ENCODE data around the gene DNAJA2. TPM values are rescaled to one million over a fixed set of nuclear protein-coding genes. Genes with fewer than 3 reads are reported as not detected.
A peak's percentile ranks its signal among the peaks of the same experiment; 100 is the strongest.

DNAJA2 gene
- total and polyA plus RNA-seq, 2 experiments from 2014 or later, result 73.3 to 89.4 TPM

GRCh38 chr16:46914556-46915201 is 58.8 kb downstream of the DNAJA2 start:
- no peak overlapping the region for H3K4me2 ChIP-seq (ENCODE audit: unreplicated experiment)
- TF ChIP-seq EZH2 (IDR thresholded peaks at IDR 0.05; ENCODE audit: insufficient read depth, poor library complexity, severe bottlenecking), result no peak
- TF ChIP-seq EZH2phosphoT487 (IDR thresholded peaks at IDR 0.05; ENCODE audit: insufficient read depth, low read depth), result no peak
- no peak overlapping the region for H3K9ac ChIP-seq
- H3K9me3 ChIP-seq (ENCODE audit: low read depth), result no peaks in the 10 kb centered on the region
- in situ Hi-C loops (cut with MboI), result loop anchor here (10.0 kb wide), 1 partner anchor 240 kb away; no protein-coding TSS in a partner anchor
- H3K36me3 ChIP-seq (ENCODE audit: low read depth), result peaks cover 33% of the 10 kb centered on the region
- H3K79me2 ChIP-seq (ENCODE audit: insufficient read depth), result no peaks in the 10 kb centered on the region
- H3K4me3 ChIP-seq, result no peak overlapping the region
- no peaks in the 10 kb centered on the region for H3K9me2 ChIP-seq (ENCODE audit: insufficient read depth)
- no peaks in the 10 kb centered on the region for H4K20me1 ChIP-seq (ENCODE audit: insufficient read depth)
- H3F3A ChIP-seq (ENCODE audit: insufficient read depth), result no peaks in the 10 kb centered on the region
- no peak overlapping the region for H2AFZ ChIP-seq
- WGBS, 2 experiments (ENCODE audit: low coverage in 1 of 2, low lambda C conversion rate in 2 of 2, missing lambda C conversion rate in 2 of 2), result 81 to 82% methylated on average over 11 of the region's 11 CpGs
- no peak overlapping the region for H3K27ac ChIP-seq
- no peaks in the 10 kb centered on the region for H3K4me1 ChIP-seq (ENCODE audit: insufficient read depth)
- no peak for DNase-seq
- H3K27me3 ChIP-seq (replicated peaks; ENCODE audit: insufficient read depth), result no peaks in the 10 kb centered on the region

- Histone ChIP-seq H2AFZ (no peak overlapping the region), H4K20me1 (ENCODE audit: insufficient read depth) (no peaks in the 10 kb centered on the region), H3K27me3 (replicated peaks; ENCODE audit: insufficient read depth) (no peaks in the 10 kb centered on the region), H3K4me3 (no peak overlapping the region), H3F3A (ENCODE audit: insufficient read depth) (peaks cover 4% of the 10 kb centered on the region; the same call in 1 of the 2 replicates), H3K9me3 (ENCODE audit: low read depth) (no peaks in the 10 kb centered on the region), H3K79me2 (ENCODE audit: insufficient read depth) (no peaks in the 10 kb centered on the region), H3K4me2 (ENCODE audit: unreplicated experiment) (no peak overlapping the region), H3K9ac (no peak overlapping the region), H3K27ac (no peak overlapping the region), H3K36me3 (ENCODE audit: low read depth) (peaks cover 33% of the 10 kb centered on the region), H3K9me2 (ENCODE audit: insufficient read depth) (no peaks in the 10 kb centered on the region), H3K4me1 (ENCODE audit: insufficient read depth) (no peaks in the 10 kb centered on the region)
- no peak for DNase-seq
- in situ Hi-C loops (cut with MboI), result loop anchor here (10.0 kb wide), 1 partner anchor 237 kb away; no protein-coding TSS in a partner anchor
- WGBS, 2 experiments (ENCODE audit: low coverage in 1 of 2, low lambda C conversion rate in 2 of 2, missing lambda C conversion rate in 2 of 2), result 97 to 99% methylated on average over 4 of the region's 4 CpGs
- no peak for TF ChIP-seq EZH2 (IDR thresholded peaks at IDR 0.05; ENCODE audit: insufficient read depth, poor library complexity, severe bottlenecking)
- no peak for TF ChIP-seq EZH2phosphoT487 (IDR thresholded peaks at IDR 0.05; ENCODE audit: insufficient read depth, low read depth)
Observed at GRCh38 chr16:46911650-46912049, 61.8 kb downstream of the DNAJA2 start.

DNA sequence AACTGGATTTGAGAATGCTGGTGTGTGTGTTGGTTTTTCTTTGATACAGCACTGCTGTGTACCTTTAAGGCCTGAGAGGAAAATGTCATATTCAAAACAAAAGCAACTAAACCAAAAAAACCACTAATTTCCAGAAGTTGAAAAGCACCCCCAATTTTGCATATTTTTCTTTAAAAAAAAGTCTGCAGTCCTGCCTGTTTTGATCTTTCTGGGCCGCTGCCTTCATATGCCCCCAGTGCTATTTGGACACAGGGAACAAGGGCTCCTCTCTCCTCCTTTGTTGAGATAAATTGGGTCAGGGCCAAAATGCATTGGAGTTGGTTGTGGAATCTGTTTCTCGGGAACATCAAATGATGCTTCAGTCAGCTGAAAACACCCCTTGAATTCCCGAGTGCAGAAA is 62.4 kb downstream of the DNAJA2 start:
- no peak for DNase-seq
- in situ Hi-C loops (cut with MboI), result loop anchor here (10.0 kb wide), 1 partner anchor 236 kb away; no protein-coding TSS in a partner anchor
- H3K4me2 ChIP-seq (ENCODE audit: unreplicated experiment), result no peak overlapping the region
- no peaks in the 10 kb centered on the region for H3K4me1 ChIP-seq (ENCODE audit: insufficient read depth)
- H3K9me2 ChIP-seq (ENCODE audit: insufficient read depth), result no peaks in the 10 kb centered on the region
- H3K36me3 ChIP-seq (ENCODE audit: low read depth), result peaks cover 33% of the 10 kb centered on the region
- no peaks in the 10 kb centered on the region for H4K20me1 ChIP-seq (ENCODE audit: insufficient read depth)
- no peaks in the 10 kb centered on the region for H3K79me2 ChIP-seq (ENCODE audit: insufficient read depth)
- H3K9ac ChIP-seq, result no peak overlapping the region
- 85 to 92% methylated on average over 3 of the region's 3 CpGs for WGBS, 2 experiments (ENCODE audit: low coverage in 1 of 2, low lambda C conversion rate in 2 of 2, missing lambda C conversion rate in 2 of 2)
- no peaks in the 10 kb centered on the region for H3K9me3 ChIP-seq (ENCODE audit: low read depth)
- H2AFZ ChIP-seq, result no peak overlapping the region
- peaks cover 4% of the 10 kb centered on the region; the same call in 1 of the 2 replicates for H3F3A ChIP-seq (ENCODE audit: insufficient read depth)
- H3K27ac ChIP-seq, result no peak overlapping the region
- no peaks in the 10 kb centered on the region for H3K27me3 ChIP-seq (replicated peaks; ENCODE audit: insufficient read depth)
- TF ChIP-seq EZH2phosphoT487 (IDR thresholded peaks at IDR 0.05; ENCODE audit: insufficient read depth, low read depth), result no peak
- no peak for TF ChIP-seq EZH2 (IDR thresholded peaks at IDR 0.05; ENCODE audit: insufficient read depth, poor library complexity, severe bottlenecking)
- no peak overlapping the region for H3K4me3 ChIP-seq

GRCh38 chr16:46908540-46909372 is 64.7 kb downstream of the DNAJA2 start:
- peak; percentile 69 for DNase-seq
- no peaks in the 10 kb centered on the region for H3K9me3 ChIP-seq (ENCODE audit: low read depth)
- no peaks in the 10 kb centered on the region for H3K9me2 ChIP-seq (ENCODE audit: insufficient read depth)
- H3K36me3 ChIP-seq (ENCODE audit: low read depth), result peaks cover 23% of the 10 kb centered on the region
- no peak overlapping the region for H3K9ac ChIP-seq
- H3F3A ChIP-seq (ENCODE audit: insufficient read depth), result peaks cover 4% of the 10 kb centered on the region; the same call in 1 of the 2 replicates
- WGBS, 2 experiments (ENCODE audit: low coverage in 1 of 2, low lambda C conversion rate in 2 of 2, missing lambda C conversion rate in 2 of 2), result 44 to 48% methylated on average over 6 of the region's 6 CpGs
- H2AFZ ChIP-seq, result no peak overlapping the region
- TF ChIP-seq EZH2 (IDR thresholded peaks at IDR 0.05; ENCODE audit: insufficient read depth, poor library complexity, severe bottlenecking) (no peak), EZH2phosphoT487 (IDR thresholded peaks at IDR 0.05; ENCODE audit: insufficient read depth, low read depth) (no peak)
- in situ Hi-C loops (cut with MboI), result no loop called here
- no peaks in the 10 kb centered on the region for H3K27me3 ChIP-seq (replicated peaks; ENCODE audit: insufficient read depth)
- H3K27ac ChIP-seq, result no peak overlapping the region
- H3K79me2 ChIP-seq (ENCODE audit: insufficient read depth), result no peaks in the 10 kb centered on the region
- H3K4me1 ChIP-seq (ENCODE audit: insufficient read depth), result no peaks in the 10 kb centered on the region
- no peak overlapping the region for H3K4me2 ChIP-seq (ENCODE audit: unreplicated experiment)
- H4K20me1 ChIP-seq (ENCODE audit: insufficient read depth), result no peaks in the 10 kb centered on the region
- H3K4me3 ChIP-seq, result no peak overlapping the region
